Epithelial cell of esophagus (primary cell): Measurements from ENCODE around the gene PRR3.

ENCODE experiments used
- DNase-seq: peaks from one replicate; pipeline ENCODE4 v3.0.0; 2010; ENCODE audit warnings: low read depth
- H3K4me3 ChIP-seq: 2 replicates; pipeline ENCODE4 v1.5.1; 2011; ENCODE audit warnings: mild to moderate bottlenecking, low read length, control low read depth
- CTCF ChIP-seq: IDR thresholded peaks from 2 replicates; pipeline ENCODE4 v1.5.1; 2011; ENCODE audit warnings: low read depth, mild to moderate bottlenecking, low read length, control low read depth, inconsistent platforms; ENCODE audit not compliant: insufficient read depth; ENCODE audit errors: missing control alignments

Gene PRR3

DNA sequence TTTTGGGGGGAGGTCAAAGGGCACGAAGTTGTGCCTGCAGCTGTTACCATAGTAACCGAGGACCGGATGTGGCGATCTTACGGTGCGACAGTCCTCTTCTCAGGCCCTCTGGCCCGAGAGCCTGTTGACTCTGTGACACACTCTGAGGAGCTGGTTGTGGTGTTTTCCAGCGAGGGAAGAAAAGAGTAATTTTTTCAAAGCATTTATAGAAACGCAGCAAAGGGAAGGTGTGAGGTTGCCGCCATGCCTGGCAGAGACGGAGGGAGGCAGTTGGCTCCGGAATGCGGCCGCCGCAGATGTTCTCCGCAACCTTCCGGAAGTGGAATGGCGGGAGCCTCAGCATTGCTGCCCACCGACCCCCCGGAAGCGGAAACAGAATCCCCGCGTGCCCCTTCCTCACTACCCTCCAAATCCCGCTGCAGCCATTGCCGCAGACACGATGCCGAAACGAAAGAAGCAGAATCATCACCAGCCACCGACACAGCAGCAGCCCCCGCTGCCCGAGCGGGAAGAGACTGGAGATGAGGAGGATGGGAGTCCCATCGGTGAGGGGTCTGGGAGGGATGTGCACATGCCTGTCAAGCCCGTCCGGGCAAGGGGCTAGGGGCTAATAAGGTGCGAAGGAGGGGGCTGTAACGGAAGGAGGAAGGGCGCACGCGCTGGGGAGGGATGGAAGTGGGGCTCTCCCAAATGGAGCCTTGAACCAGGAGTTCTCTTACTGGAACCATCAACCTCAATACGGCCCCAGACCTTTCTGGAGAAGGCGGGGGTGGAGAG lies at the start of gene PRR3:
TSS of gene PRR3 (plus strand) at position 390 of the 777 bp plus-strand sequence. CDS start at position 440, 50 bp downstream.
- peak; percentile 85 for DNase-seq
- TF ChIP-seq CTCF: no peak
- peak within 1 kb of the TSS; percentile 98 for H3K4me3 ChIP-seq

DNA sequence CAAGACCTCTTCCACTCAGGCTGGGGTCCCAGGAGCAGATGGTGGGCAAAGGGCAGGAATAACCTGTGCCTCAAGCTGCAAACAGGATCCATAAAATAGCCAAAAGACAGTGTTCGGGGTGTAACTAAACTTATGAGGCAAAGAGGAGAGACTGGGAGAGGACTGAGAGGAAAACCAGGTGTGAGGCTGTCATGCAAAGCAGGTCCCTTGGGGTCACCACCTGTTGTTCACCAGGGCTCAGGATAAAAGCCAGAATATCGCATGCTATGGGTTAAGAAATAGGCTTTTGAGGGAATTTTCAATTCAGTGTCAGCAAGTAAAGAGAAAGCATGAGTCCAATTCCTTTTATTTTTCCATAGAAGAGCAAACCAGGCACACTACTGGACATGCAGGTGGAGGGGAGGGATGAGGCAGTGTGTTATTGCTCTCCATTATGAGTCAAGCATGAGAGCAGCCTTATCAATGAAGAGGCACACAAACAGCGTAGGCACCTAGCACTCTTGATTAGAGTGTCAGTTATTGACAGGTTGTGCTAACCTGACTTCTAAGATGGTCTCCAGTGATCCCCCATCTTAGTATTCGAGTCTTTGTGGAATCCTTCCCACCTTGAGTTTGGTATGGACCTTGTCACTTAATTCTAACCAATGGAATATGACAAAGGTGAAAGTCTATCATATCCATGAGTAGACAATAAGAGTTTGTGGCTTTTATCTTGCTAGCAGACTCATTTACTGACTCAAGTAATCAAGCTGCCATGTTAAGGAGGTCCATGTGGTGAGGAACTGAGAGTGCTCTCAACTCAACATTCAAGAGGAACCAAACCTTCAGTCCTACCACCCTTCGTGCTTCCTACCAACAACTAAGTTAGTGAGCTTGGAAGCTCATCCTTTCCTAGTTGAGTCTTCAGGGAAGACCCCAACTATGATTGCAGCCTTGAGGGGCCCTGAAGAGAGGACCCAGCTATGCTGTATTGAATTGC lies 49.0 kb upstream of the PRR3 start:
- TF ChIP-seq CTCF: no peak
- H3K4me3 ChIP-seq: no peak overlapping the region
- no peak for DNase-seq

GRCh38 chr6:30508890-30509736 lies 48.0 kb upstream of the PRR3 start:
- peak; percentile 26 for DNase-seq
- no peak overlapping the region for H3K4me3 ChIP-seq
- TF ChIP-seq CTCF: no peak

DNA sequence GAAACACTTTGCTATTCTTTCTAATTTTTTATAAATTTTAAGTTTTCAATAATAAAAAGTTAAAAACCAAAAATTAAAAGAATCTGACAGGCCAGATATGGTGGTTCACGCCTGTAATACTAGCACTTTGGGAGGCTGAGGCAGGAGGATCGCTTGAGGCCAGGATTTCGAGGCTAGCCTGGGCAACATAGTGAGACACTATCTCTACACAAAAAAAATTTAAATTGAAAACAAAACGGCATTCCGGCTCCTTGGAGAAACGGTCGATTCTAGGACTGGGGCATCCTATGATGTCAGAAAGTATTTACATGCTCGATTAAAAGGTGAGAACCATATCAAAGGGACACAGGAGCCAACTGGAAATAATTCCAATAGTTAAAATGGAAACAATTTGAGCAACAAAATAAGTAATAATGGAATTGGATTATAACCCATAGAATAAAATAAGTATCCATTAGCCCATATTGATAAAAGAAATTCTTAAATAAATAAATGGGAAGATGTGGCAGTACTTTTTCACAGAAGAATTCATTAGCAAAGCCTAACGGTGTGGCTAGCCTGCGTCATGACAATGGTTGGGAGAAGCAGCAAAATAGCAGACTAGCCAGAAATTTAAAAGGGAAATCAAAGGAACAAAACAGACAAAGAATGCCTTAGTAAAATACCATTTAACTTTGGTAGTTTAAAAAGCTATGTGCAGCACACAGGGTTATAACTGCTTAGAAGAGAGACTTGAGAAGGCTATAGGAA lies 46.5 kb upstream of the PRR3 start:
- H3K4me3 ChIP-seq: no peak overlapping the region
- DNase-seq: no peak
- no peak for TF ChIP-seq CTCF

DNA sequence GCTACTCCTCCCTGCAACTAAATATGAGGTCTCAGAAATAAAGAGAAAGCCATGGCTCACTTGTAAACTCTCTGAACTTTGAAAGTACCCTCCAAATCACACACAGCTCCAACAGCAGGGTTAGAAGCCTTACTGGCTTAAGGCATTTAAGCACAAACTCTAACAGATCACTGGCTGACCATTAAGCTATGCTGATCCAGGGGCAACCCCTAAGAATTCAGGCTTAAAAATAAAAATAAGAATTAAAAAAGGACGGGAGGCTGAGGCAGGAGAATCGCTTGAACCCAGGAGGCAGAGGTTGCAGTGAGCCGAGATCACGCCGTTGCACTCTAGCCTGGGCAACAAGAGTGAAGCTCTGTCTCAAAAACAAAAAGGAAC lies 45.9 kb upstream of the PRR3 start:
- no peak overlapping the region for H3K4me3 ChIP-seq
- TF ChIP-seq CTCF: no peak

DNA sequence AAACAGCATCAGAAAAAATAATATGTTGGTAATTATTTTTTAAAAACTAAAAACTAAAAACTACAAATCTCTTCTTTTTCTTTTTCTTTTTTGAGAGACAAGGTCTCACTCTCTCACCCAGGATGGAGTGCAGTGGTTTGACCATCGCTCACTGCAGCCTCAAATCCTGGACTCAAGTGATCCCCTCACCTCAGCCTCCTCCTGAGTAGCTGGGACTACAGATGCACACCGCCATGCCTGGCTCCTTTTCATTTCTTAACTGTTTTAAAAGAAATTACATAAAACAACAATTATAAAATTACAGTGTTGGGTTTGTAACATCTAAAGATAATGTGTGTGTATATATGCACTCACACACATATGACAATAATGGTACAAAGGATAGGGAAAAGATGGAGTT lies 43.6 kb upstream of the PRR3 start:
- TF ChIP-seq CTCF: no peak
- DNase-seq: no peak

More for the DNA sequence above, 45.9 kb upstream of the PRR3 start:
- no peak for DNase-seq

More for the DNA sequence above, 43.6 kb upstream of the PRR3 start:
- no peak overlapping the region for H3K4me3 ChIP-seq
